NCI-H526 treated with DMSO at 0.1 percent for 48 hours (cell line): ENCODE measurements around the gene LCP1.

ENCODE experiments used
- DNase-seq: peaks from one replicate; lab custom pipeline; 2025; lab: John Stamatoyannopoulos, UW

The LCP1 gene

GRCh38 chr13:46101002-46101401, 81.0 kb downstream of the LCP1 start:
- no peak for DNase-seq

GRCh38 chr13:46100191-46100815, 81.7 kb downstream of the LCP1 start:
- DNase-seq = no peak

DNA sequence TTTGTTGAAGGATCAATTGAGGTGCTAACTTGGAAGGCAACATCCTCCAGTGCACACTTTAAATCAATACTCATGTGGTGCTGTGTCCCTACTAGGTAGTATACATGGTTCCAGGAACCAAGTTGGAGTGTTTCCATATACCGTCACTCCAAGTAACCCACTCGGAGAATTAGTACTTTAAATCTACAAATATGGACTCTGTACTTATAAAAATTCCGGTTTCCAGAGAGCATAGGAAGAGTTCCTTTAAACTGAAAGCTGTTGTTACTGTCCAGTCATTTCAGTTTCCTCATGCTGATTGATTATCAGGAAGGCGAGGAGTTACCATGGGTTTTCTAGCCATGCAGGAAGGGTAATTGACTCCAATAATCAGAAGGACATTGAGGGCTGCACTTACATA, 84.3 kb downstream of the LCP1 start:
- DNase-seq = no peak

- DNase-seq = no peak
These were observed 85.0 kb downstream of the LCP1 start for GRCh38 chr13:46097015-46097414.

DNA sequence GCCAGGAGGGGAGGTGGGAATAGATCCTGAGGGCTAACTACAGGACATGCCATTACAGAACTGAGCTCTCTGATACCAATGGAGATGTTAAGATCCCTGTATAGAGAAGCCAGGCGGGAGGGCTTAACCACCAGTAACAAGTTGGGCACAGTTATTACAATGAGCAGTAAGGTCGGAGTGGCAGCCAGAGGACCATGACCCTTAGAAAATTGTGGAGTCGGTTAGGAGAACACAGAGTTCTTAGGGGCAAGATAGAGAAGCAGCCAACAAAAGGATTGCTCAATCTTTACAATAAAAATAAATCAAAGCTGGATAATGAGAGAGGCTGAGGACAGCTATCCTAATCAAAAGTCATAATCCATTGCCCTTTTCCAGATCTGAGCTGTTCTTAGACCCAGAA, 87.5 kb downstream of the LCP1 start:
- no peak for DNase-seq

DNA sequence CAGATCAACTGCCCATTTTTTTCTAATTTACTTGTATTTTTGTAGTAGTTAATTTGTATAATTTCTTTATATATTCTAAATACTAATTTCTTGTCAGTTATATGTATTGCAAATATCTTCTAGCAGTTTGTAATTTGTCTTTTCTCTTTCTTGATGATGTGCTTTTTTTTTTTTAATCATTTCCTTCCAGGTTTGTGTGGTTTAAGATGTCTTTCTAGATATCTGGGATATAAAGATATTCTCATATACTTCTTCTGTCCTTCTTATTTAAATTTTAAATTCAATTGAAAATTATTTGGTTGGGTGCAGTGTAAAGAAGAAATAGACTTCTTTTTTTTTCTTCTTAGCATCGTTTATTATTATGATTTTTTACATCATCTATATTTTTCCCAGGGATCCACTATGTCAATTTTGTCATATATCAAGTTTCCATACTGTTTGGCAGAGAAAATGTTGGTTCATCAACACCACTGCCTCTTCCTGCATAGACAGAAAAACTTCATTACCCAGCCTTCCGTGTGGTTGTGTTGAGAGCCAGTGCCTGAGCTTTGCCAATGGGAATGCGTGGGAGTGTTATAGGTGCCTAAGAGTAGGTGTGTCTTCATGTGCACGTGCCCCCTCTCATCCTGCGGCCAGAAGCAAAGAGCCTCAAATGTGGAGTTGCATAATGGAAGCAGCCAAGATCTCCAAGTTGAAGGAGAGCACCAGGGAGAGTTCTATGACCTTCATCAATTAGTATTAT, 93.0 kb downstream of the LCP1 start:
- DNase-seq = no peak

DNA sequence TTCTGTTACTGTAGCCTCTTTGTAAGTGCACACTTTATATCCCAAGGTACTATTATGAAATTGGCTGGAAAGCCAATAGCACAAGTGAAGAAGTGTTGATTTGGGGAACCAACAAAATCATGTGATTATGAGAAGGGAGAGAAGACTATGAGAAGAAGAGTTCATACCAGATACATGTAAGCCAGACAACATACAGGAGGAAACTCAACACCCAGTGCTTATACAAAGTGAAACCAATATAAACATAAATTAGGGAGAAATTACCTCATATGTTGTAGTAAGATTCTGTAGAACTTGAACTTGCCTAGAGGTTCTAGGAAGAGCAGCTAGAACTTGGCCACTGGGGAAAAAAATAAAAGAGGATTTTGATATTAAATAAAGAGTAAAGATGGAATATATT, 94.5 kb downstream of the LCP1 start:
- DNase-seq = no peak

- DNase-seq = no peak
These were observed 95.0 kb downstream of the LCP1 start for GRCh38 chr13:46086985-46087384.

- DNase-seq = no peak
These were observed 95.5 kb downstream of the LCP1 start for GRCh38 chr13:46086421-46086922.

GRCh38 chr13:46085737-46086136, 96.2 kb downstream of the LCP1 start:
- no peak for DNase-seq

DNA sequence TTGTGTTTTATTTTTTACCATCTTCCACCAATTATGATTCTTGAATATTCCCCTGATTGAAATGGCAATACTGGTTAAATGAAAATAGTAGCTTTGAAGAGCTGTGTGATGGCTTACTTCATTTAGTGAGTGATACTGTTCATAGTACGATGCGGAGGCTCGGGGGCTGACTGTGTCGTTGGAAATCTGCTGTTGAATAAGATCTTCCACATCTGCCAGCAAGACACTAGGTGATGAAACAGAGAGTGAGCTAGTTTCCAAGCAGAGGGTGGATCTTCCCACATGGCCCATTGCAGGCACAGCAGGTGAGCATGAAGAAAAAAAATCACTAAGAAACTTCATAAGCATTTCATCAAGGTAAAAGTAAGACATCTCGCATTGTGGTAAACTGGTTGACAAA, 99.7 kb downstream of the LCP1 start:
- no peak for DNase-seq

GRCh38 chr13:46079770-46080169, 102.2 kb downstream of the LCP1 start:
- DNase-seq = no peak

- DNase-seq = no peak
These were observed 104.7 kb downstream of the LCP1 start for GRCh38 chr13:46077265-46077664.

- DNase-seq = no peak
These were observed 105.2 kb downstream of the LCP1 start for GRCh38 chr13:46076827-46077226.
